Right cardiac atrium (tissue), 5 donors: ENCODE data around the gene NCKIPSD. TPM values are rescaled to one million over a fixed set of nuclear protein-coding genes. Genes with fewer than 3 reads are reported as not detected.

Source experiments
- ATAC-seq, 2 donors: fragments of 200-7000 bp; cut with Tn5 transposase; one replicate each; pipeline versions ENCODE4 v1.8.0 to v1.9.1; 2020; ENCODE audit warnings: moderate library complexity in 2 of 2, mild to moderate bottlenecking in 1 of 2
- DNase-seq, 3 donors: peaks; one replicate each; pipeline ENCODE4 v3.0.0-alpha.2; 2020
- H3K27ac ChIP-seq: one replicate; pipeline ENCODE4 v1.5.1; 2013; ENCODE audit warnings: mild to moderate bottlenecking, low read length, control low read depth, moderate library complexity
- H3K27me3 ChIP-seq: one replicate; pipeline ENCODE4 v1.6.1; 2013; ENCODE audit not compliant: control insufficient read depth, insufficient read depth
- H3K4me1 ChIP-seq: one replicate; pipeline ENCODE4 v1.6.1; 2013; ENCODE audit warnings: low read length; ENCODE audit not compliant: control insufficient read depth, insufficient read depth
- H3K4me3 ChIP-seq: one replicate; pipeline ENCODE4 v1.5.1; 2013; ENCODE audit warnings: low read length, control low read depth
- H3K9me3 ChIP-seq: one replicate; pipeline ENCODE4 v1.6.1; 2013; ENCODE audit warnings: low read length; ENCODE audit not compliant: control insufficient read depth
- WGBS: extraction: QIAGEN DNeasy Blood & Tissue Kit; methylation state at CpG from one replicate; pipeline ENCODE4 v1.1.7; 2013; 5-methylcytosine and 5-hydroxymethylcytosine counted together
- intact Hi-C, 4 donors: fragments of 100-400 bp; cut with DNase I; formaldehyde crosslinking; loops; one replicate each; pipeline versions ENCODE4 v1.11.0 to v1.14.0; 2022 to 2023
- polyA plus RNA-seq: library from polyadenylated mRNA; stranded (reverse); fragments of 200-250 nt; gene quantifications from one replicate; pipeline ENCODE4 v1.2.3, GENCODE V29; 2013
- total RNA-seq, 4 donors: library from RNA; stranded (reverse); fragmentation: NEBNext Ultra II Directional; extraction: Animal tissue kit (Norgen Biotek cat#: 25700); gene quantifications; one replicate each; pipeline ENCODE4 v1.2.1, GENCODE V29; 2021
- donor health status: healthy with polysubstance abuse.
- donor health status: DM: no; HTN: yes; CAD: no.
- donor health status: DM: no; HTN: no; CAD: no.
- donor health status: DM: no; HTN: yes; CAD: no; lungs with severe emphysema.
- donor health status: DM: yes; HTN: yes; CAD: no.

The NCKIPSD gene
- total and polyA plus RNA-seq, 5 donors = 31.1 to 49.8 (median 41.7) TPM

DNA sequence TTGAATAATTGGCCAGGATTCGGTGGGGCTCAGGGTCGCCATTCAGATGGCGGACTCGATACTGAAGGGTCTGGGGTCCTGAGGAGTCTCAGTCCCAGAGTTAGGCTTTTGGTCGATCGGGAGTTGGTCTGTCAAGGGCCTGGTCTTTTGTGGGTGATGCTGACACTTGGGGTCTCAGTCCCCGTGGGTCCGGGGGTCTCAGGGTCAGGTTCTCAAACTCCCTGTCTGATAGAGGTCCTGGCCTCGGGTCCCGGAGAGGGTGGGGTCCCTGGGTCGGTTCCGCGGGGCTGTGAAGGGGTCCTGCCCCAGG lies 467 bp downstream of the NCKIPSD start:
- WGBS = 7% methylated on average over 13 of the region's 13 CpGs
- Histone ChIP-seq H3K9me3 (no peaks in the 10 kb centered on the region), H3K27me3 (no peaks in the 10 kb centered on the region), H3K4me3 (peak overlapping the region; percentile 59), H3K4me1 (peaks cover 8% of the 10 kb centered on the region), H3K27ac (peak overlapping the region; percentile 83)
- ATAC-seq = no peak
- intact Hi-C loops = no loop called here
- no peak for DNase-seq

DNA sequence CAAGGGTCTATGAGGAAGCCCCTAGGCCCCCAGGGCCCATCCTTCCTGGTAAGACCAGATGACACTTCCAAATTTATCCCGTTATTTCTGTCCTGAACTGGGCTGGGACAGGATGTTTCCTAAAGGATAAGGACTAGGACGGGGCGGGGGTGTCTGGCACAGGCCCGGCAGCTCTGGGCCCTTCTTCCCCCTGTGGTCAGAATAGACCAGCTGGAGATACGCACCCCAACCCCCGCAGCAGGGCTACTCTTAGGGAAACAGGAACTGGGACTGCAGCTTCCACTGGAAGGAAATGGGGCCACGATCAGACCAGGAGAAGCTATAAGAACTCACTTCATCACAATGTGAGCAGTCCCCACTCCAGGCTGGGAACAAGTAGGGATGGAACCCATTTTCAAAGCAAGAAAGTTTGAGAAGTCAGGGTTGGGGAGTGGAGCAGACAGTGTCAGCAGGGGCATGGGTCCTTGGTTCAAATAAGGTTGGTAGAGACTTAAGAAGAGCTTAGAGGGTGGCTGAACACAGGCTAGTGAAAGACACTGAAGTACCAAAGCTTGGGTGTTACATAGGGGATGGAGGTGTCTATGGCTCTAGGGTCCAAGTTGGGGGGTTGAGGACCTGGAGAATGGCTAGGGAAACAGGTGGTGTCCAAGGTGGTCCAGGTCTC lies 1.1 kb downstream of the NCKIPSD start:
- no peaks in the 10 kb centered on the region for H3K27me3 ChIP-seq
- peaks cover 8% of the 10 kb centered on the region for H3K4me1 ChIP-seq
- peak overlapping the region; percentile 59 for H3K4me3 ChIP-seq
- DNase-seq (peak; percentile 68 to 90 (median 87)), ATAC-seq (peak; percentile 54 to 59)
- WGBS = 9% methylated on average over 7 of the region's 7 CpGs
- H3K27ac ChIP-seq = peak overlapping the region; percentile 82
- intact Hi-C loops = no loop called here
- no peaks in the 10 kb centered on the region for H3K9me3 ChIP-seq

DNA sequence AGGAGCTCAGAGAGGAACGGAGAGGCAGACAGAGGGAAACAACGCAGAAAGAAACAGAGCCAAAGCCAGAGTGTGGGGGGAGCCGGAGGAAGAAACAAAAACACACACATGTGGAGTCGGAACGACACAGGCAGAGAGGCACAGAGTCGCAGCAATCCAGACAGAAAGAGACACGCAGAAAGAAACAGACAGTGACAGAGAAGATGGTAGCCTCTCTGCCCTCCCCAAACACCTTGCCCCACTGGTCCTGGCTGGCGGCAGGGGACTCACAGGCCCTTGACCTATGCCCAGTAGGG lies 1.7 kb downstream of the NCKIPSD start:
- intact Hi-C loops = no loop called here
- H3K9me3 ChIP-seq = no peaks in the 10 kb centered on the region
- WGBS = 19% methylated on average over 8 of the region's 8 CpGs
- H3K27ac ChIP-seq = peak overlapping the region; percentile 82
- ATAC-seq = no peak
- H3K27me3 ChIP-seq = no peaks in the 10 kb centered on the region
- peak overlapping the region; percentile 59 for H3K4me3 ChIP-seq
- peaks cover 8% of the 10 kb centered on the region for H3K4me1 ChIP-seq
- DNase-seq = no peak

DNA sequence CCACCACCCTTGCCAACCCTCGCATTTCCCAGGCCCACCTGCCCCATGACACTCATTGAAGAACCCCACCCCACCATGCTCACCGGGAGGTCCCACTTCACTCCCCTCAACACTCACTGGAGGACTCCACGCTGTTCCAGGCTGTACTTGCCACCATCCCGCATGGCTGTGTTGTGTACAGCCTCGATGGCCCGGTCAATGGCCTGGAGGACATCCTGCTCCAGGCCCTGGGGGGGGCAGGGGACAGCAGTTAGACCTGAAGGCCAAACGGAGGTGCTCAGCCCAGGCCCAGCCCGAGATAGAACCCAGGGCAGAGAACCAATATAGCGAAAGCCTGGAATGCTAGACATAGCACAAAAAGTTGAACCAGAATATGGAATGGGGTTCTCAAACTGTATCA lies 2.9 kb downstream of the NCKIPSD start:
- WGBS = 84% methylated on average over 9 of the region's 9 CpGs
- H3K4me3 ChIP-seq = no peak overlapping the region
- intact Hi-C loops = no loop called here
- H3K27me3 ChIP-seq = no peaks in the 10 kb centered on the region
- H3K4me1 ChIP-seq = peaks cover 8% of the 10 kb centered on the region
- DNase-seq = no peak
- no peak overlapping the region for H3K27ac ChIP-seq
- H3K9me3 ChIP-seq = no peaks in the 10 kb centered on the region
- ATAC-seq = no peak

DNA sequence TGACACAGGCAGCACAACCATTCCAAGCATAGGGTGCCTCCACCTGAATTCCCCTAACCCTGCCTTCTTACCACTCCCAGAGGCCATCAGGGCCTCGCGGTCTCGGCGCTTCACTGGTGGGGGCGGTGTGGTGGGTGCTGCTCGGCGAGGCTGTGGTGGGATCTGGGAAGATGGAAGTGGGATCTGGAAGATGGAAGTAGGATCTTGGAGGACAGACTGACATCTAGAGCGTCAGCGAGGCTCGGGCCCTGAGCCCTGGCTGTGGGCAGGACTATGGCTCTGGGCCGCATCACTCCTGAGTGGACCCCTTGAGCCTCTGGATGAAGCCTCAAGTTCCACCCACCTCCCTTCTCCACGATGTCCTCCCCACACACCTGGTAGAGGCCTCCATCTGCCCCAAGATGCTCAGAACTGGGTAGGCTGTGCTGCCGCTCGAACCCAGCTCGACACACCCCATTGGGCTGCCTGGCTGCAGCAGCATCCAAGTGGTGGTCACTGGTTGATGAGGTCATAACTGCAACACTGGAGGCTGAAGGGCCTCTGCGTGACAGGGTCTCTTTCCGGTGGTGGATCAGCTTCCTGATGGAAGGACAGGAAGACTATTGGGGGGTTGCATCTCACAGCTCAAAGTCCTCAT lies 3.6 kb downstream of the NCKIPSD start:
- H3K4me3 ChIP-seq = no peak overlapping the region
- DNase-seq (no peak), ATAC-seq (no peak)
- no peaks in the 10 kb centered on the region for H3K9me3 ChIP-seq
- H3K27ac ChIP-seq = no peak overlapping the region
- H3K4me1 ChIP-seq = peaks cover 8% of the 10 kb centered on the region
- 94% methylated on average over 17 of the region's 17 CpGs for WGBS
- no peaks in the 10 kb centered on the region for H3K27me3 ChIP-seq
- intact Hi-C loops = no loop called here

DNA sequence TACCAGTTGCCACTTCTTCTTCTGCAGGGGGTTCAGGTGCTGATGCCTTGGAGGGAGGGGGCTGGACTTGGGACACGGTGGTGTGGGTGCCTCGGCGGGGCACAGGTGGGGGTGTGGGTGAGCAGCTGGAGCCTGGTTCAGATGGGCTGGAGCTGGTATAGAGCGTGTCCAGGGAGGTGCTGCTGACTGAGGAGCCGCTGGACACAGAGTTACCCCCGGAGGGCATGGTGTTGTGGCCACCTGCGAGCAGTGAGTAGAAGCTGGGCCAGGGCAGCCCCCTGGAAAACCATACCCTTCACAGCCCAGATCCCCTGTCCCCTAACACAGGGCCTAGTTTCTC lies 4.2 kb downstream of the NCKIPSD start:
- intact Hi-C loops = no loop called here
- H3K27me3 ChIP-seq = no peaks in the 10 kb centered on the region
- H3K4me1 ChIP-seq = peaks cover 6% of the 10 kb centered on the region
- H3K27ac ChIP-seq = no peak overlapping the region
- ATAC-seq (no peak), DNase-seq (no peak)
- 96% methylated on average over 7 of the region's 7 CpGs for WGBS
- H3K4me3 ChIP-seq = no peak overlapping the region
- no peaks in the 10 kb centered on the region for H3K9me3 ChIP-seq

- intact Hi-C loops = no loop called here
Measured at GRCh38 chr3:48680811-48681540, 4.7 kb downstream of the NCKIPSD start.

GRCh38 chr3:48679411-48680391 lies 6.0 kb downstream of the NCKIPSD start:
- no peaks in the 10 kb centered on the region for H3K27me3 ChIP-seq
- no peaks in the 10 kb centered on the region for H3K9me3 ChIP-seq
- no peak overlapping the region for H3K4me3 ChIP-seq
- ATAC-seq = no peak
- 85% methylated on average over 20 of the region's 20 CpGs for WGBS
- peaks cover 5% of the 10 kb centered on the region for H3K4me1 ChIP-seq
- no peak overlapping the region for H3K27ac ChIP-seq
- no peak for DNase-seq
- intact Hi-C loops = no loop called here

More at GRCh38 chr3:48680811-48681540, 4.7 kb downstream of the NCKIPSD start:
- WGBS = 92% methylated on average over 17 of the region's 17 CpGs
- H3K27ac ChIP-seq = no peak overlapping the region
- ATAC-seq (no peak), DNase-seq (no peak)
- H3K4me3 ChIP-seq = no peak overlapping the region
- H3K27me3 ChIP-seq = no peaks in the 10 kb centered on the region
- H3K4me1 ChIP-seq = peaks cover 5% of the 10 kb centered on the region
- no peaks in the 10 kb centered on the region for H3K9me3 ChIP-seq

GRCh38 chr3:48678566-48679380 lies 6.9 kb downstream of the NCKIPSD start:
- no peaks in the 10 kb centered on the region for H3K9me3 ChIP-seq
- no peak overlapping the region for H3K4me3 ChIP-seq
- H3K27ac ChIP-seq = no peak overlapping the region
- H3K4me1 ChIP-seq = peaks cover 5% of the 10 kb centered on the region
- no peak for ATAC-seq
- DNase-seq = no peak
- WGBS = 94% methylated on average over 24 of the region's 24 CpGs
- H3K27me3 ChIP-seq = no peaks in the 10 kb centered on the region
- intact Hi-C loops = no loop called here

DNA sequence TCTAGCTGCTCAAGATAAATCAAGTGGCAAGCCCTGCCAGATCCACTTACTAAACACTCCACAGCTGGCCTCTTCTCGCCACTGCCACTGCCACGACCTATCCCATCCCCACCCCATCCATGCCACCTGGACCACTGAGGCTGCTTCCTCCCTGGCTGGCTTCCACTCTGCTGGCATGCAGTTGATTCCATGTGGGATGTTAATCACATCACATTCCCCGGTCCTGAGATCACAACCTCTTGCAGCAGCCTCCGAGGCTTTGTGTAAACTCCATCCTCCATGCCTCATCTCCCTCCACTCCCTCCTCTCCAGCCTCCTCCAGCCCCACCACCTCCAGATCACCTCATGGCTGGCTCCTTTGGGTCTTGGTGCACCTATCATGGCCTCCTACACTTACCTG lies 7.7 kb downstream of the NCKIPSD start:
- WGBS = 54% methylated on average over 4 of the region's 4 CpGs
- Histone ChIP-seq H3K9me3 (no peaks in the 10 kb centered on the region), H3K4me1 (no peaks in the 10 kb centered on the region), H3K4me3 (no peak overlapping the region), H3K27ac (no peak overlapping the region), H3K27me3 (no peaks in the 10 kb centered on the region)
- intact Hi-C loops = no loop called here
- ATAC-seq (no peak), DNase-seq (no peak)
